Mucosa of rectum (tissue), 2 donors: ENCODE measurements around the gene ZNF425.

Experiments
- H3K27ac ChIP-seq, 2 donors: one replicate each; pipeline ENCODE4 v1.7.0; 2013; ENCODE audit warnings: inconsistent platforms in 2 of 2, low read depth in 2 of 2, low read length in 2 of 2
- H3K27me3 ChIP-seq, 2 donors: one replicate each; pipeline ENCODE4 v1.7.0; 2013; ENCODE audit warnings: low read length in 2 of 2; ENCODE audit not compliant: control insufficient read depth in 2 of 2, insufficient read depth in 2 of 2
- H3K36me3 ChIP-seq, 2 donors: one replicate each; pipeline ENCODE4 v1.7.0; 2013; ENCODE audit warnings: low read length in 2 of 2; ENCODE audit not compliant: control insufficient read depth in 2 of 2, insufficient read depth in 2 of 2
- H3K4me1 ChIP-seq, 2 donors: one replicate each; pipeline ENCODE4 v1.7.0; 2013; ENCODE audit warnings: low read length in 2 of 2, mild to moderate bottlenecking in 1 of 2; ENCODE audit not compliant: control insufficient read depth in 2 of 2, insufficient read depth in 2 of 2
- H3K4me3 ChIP-seq, 2 donors: one replicate each; pipeline ENCODE4 v1.7.0; 2013; ENCODE audit warnings: low read length in 2 of 2
- H3K9ac ChIP-seq, 2 donors: one replicate each; pipeline ENCODE4 v1.7.0; 2013; ENCODE audit warnings: low read length in 2 of 2, low read depth in 1 of 2, mild to moderate bottlenecking in 1 of 2
- H3K9me3 ChIP-seq, 2 donors: one replicate each; pipeline ENCODE4 v1.7.0; 2013; ENCODE audit warnings: low read length in 2 of 2; ENCODE audit not compliant: control insufficient read depth in 2 of 2
- donor health status: healthy.
- donor health status: Normal muscosa, but diverticular disease.

The ZNF425 gene

DNA sequence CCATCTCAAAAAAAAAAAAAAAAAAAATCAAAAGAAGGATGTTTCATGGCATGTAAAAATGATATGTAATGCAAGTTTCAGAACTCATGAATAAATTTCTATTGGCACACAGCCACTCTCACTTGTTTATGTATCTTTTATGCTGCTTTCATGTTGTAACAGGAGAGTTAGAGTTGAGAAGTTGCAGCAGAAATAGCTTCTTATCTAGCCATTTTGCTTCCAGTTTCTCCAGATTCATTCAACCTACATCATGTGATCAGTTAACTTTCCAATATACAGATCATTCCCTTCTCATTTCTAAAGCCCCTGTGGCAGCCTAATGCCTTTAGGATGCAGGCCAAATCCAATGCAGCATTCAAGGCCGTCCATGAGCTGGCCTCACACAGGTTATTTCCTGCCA is 66.0 kb downstream of the ZNF425 start:
- Histone ChIP-seq H3K9me3 (no peaks in the 10 kb centered on the region), H3K27ac (no peak overlapping the region), H3K9ac (no peak overlapping the region), H3K4me3 (no peak overlapping the region), H3K27me3 (no peaks in the 10 kb centered on the region), H3K4me1 (peaks cover 0 to 2% of the 10 kb centered on the region in 2 donors), H3K36me3 (no peaks in the 10 kb centered on the region)

DNA sequence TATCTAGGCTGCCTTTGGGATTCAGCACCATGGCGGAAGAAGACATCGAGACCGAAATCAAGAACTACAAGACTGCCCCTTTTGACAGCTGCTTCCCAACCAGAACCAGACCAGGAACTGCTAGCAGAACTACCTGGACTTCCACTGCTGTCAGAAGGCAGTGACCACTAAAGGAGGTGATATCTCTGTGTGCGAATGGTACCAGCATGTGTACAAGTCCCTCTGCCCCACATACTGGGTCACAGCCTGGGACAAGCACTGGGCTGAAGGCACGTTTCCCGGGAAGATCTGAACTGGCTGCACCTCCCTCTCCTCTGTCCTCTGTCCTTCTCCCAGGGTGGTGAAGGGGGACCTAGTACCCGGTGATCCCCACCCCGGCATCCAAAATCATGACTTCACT is 72.2 kb downstream of the ZNF425 start:
- Histone ChIP-seq H3K27me3 (no peaks in the 10 kb centered on the region), H3K4me3 (no peak overlapping the region), H3K36me3 (no peaks in the 10 kb centered on the region), H3K9ac (no peak overlapping the region), H3K4me1 (no peaks in the 10 kb centered on the region), H3K9me3 (no peaks in the 10 kb centered on the region), H3K27ac (no peak overlapping the region)

- H3K27me3 ChIP-seq, result no peaks in the 10 kb centered on the region
- no peaks in the 10 kb centered on the region for H3K9me3 ChIP-seq
- H3K4me3 ChIP-seq, result no peak overlapping the region
- no peaks in the 10 kb centered on the region for H3K4me1 ChIP-seq
- H3K9ac ChIP-seq, result no peak overlapping the region
- H3K36me3 ChIP-seq, result no peaks in the 10 kb centered on the region
- no peak overlapping the region for H3K27ac ChIP-seq
Observed at GRCh38 chr7:149053384-149053783, 72.7 kb downstream of the ZNF425 start.
